Measurements from ENCODE around the gene ZNF655. TPM values are rescaled to one million over a fixed set of nuclear protein-coding genes. Genes with fewer than 3 reads are reported as not detected.
"Not testable (repeated sequence)": the region's sequence is repeated elsewhere in the genome, so short reads cannot be mapped to it uniquely, and the experiment has no call there.

ZNF655 gene
- total RNA-seq, 2 experiments from 2014 or later, result 102 to 103 TPM

DNA sequence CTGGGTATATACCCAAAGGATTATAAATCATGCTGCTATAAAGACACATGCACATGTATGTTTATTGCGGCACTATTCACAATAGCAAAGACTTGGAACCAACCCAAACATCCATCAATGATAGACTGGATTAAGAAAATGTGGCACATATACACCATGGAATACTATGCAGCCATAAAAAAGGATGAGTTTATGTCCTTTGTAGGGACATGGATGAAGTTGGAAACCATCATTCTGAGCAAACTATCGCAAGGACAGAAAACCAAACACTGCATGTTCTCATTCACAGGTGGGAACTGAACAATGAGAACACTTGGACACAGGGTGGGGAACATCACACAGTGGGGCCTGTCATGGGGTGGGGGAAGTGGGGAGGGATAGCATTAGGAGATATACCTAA, 8.9 kb upstream of the ZNF655 start:
- DNase-seq, CTCF ChIA-PET, H3K27me3 Mint-ChIP-seq, POLR2A ChIA-PET, H3K27ac Mint-ChIP-seq, H3K4me3 Mint-ChIP-seq: not testable (repeated sequence)
- H3K4me1 Mint-ChIP-seq, result peaks cover 20% of the 10 kb centered on the region
- H3K36me3 Mint-ChIP-seq (ENCODE audit: low read depth), result peaks cover 43% of the 10 kb centered on the region
- H3K9me3 Mint-ChIP-seq, result peaks cover 13% of the 10 kb centered on the region

DNA sequence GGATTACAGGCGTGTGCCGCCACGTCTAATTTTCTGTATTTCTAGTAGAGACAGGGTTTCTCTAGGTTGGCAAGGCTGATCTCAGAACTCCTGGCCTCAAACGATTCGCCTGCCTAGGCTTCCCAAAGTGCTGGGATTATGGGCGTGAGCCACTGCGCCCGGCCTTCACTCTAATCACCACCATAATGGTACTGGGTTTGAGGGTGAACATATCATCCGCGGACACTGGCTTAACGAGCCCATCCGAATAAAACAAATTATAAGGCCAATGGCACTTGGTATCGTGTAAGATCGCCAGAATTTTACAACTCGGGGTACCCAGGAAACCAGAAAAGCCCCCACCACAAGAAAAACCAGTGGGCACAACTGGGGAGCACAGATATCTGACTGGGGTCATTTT, 7.1 kb upstream of the ZNF655 start:
- no peak for DNase-seq
- peak overlapping the region; percentile 48 for H3K27ac Mint-ChIP-seq
- CTCF ChIA-PET, result interaction anchor here (0.6 kb wide), 1 partner anchor 65 kb away, joined by 3 read pairs; the partner anchor contains the start of gene ZSCAN25
- peak overlapping the region; percentile 79 for H3K4me3 Mint-ChIP-seq
- H3K36me3 Mint-ChIP-seq (ENCODE audit: low read depth), result peaks cover 50% of the 10 kb centered on the region
- no peaks in the 10 kb centered on the region for H3K27me3 Mint-ChIP-seq
- peaks cover 11% of the 10 kb centered on the region for H3K9me3 Mint-ChIP-seq
- peaks cover 26% of the 10 kb centered on the region for H3K4me1 Mint-ChIP-seq
- POLR2A ChIA-PET, result interaction anchor here (1.2 to 1.3 kb wide), 4 partner anchors 47 to 143 kb away, joined by 5 to 25 read pairs (median 10); partner anchors contain the start of genes BUD31, PDAP1, ZKSCAN5 and ZNF394

DNA sequence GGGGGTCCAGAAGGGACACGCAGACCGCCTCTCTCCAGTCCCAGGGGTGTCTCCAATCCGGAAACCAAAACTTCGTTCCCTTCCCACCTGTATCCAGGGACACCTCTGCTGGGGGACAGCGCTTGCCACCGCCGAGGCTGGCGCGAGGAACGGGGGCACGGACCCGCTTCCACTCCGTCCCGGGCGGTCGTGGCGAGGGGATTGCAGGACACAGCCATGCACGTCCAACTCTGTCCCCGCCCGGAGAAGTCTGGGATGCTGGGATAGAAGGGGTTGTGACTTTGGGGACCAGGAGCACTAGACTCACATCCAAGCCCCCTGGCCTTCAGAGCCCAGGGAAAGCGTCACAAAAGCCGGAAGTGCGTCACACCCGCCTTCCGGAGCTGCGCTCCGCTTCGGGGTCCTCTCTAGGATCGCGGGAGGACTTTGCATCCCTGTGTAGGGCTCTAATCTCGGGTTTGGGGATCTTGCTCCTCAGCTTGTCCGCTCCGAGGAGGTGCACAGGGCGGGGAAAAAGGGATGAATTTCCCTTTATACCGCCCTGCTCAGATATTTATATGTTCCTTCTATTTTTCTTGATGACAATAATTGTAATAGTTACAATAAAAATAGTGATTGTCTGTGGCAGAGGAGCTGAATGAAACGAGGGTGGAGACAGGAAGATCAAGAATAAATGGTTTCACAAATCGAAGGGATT, 6.5 kb upstream of the ZNF655 start, which contains the start of gene FAM200A:
Gene FAM200A (minus strand): TSS at position 348 of the 697 bp plus-strand sequence. CDS start 3,707 bp downstream, outside the sequence.
- POLR2A ChIA-PET, result interaction anchor here (0.8 to 1.3 kb wide), 10 partner anchors 9 to 549 kb away, joined by 3 to 25 read pairs (median 3); partner anchors contain the start of genes AP4M1, BUD31, MCM7 and PDAP1
- peak; percentile 86 for DNase-seq
- Mint-ChIP-seq H3K4me1 (peaks cover 28% of the 10 kb centered on the region), H3K27me3 (no peaks in the 10 kb centered on the region), H3K27ac (peak within 1 kb of the TSS; percentile 48), H3K36me3 (ENCODE audit: low read depth) (peaks cover 49% of the 10 kb centered on the region), H3K9me3 (peaks cover 6% of the 10 kb centered on the region), H3K4me3 (peak within 1 kb of the TSS; percentile 79)
- CTCF ChIA-PET, result interaction anchor here (0.6 to 0.7 kb wide), 2 partner anchors 41 to 64 kb away, joined by 3 read pairs; partner anchors contain the start of gene ZSCAN25

DNA sequence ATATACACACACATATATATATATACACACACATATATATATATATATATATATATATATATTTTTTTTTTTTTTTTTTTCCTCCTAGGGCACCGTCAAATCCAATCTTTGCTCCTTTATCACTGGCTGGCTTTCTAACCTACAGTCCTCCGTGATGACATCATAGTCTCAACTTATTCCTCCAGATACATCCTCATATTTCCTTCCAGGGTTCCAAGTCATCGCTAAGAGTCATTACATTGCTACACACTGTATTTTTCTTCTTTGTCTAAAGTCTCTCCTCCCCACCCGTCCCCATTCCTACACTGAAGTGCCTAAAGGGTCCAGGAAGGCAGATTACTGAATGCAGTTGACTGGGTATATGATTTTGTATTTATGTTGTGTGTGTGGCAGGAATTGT, 5.4 kb upstream of the ZNF655 start:
- Mint-ChIP-seq H3K9me3 (peaks cover 4% of the 10 kb centered on the region), H3K27ac (no peak overlapping the region), H3K36me3 (ENCODE audit: low read depth) (peaks cover 58% of the 10 kb centered on the region), H3K4me3 (peak overlapping the region; percentile 1), H3K27me3 (no peaks in the 10 kb centered on the region), H3K4me1 (peaks cover 37% of the 10 kb centered on the region)
- CTCF ChIA-PET, result no interaction called here
- POLR2A ChIA-PET, result interaction anchor here (1.1 kb wide), 1 partner anchor 54 kb away, joined by 3 read pairs; no protein-coding TSS in a partner anchor
- no peak for DNase-seq

DNA sequence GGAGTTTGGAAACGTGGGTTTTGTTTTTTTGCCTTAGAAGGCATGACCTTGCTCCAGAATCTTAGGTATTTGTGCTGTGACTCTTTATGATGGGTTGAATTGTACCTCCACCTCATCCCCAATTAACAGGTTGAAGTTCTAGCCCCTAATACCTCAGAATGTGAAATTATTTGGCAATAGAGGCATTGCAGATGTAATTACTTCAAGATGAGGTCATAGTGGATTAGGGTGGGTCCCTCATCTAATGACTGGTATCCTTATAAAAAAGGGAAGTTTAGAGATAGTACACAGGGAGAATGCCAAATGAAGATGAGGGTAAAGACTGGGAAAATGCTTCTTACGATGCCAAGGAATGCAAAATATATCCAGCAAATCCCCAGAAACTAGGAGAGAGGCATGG, 3.5 kb upstream of the ZNF655 start:
- CTCF ChIA-PET, result no interaction called here
- Mint-ChIP-seq H3K27me3 (no peaks in the 10 kb centered on the region), H3K4me3 (no peak overlapping the region), H3K36me3 (ENCODE audit: low read depth) (peaks cover 59% of the 10 kb centered on the region), H3K4me1 (peaks cover 38% of the 10 kb centered on the region), H3K9me3 (no peaks in the 10 kb centered on the region), H3K27ac (no peak overlapping the region)
- POLR2A ChIA-PET, result no interaction called here
- no peak for DNase-seq

DNA sequence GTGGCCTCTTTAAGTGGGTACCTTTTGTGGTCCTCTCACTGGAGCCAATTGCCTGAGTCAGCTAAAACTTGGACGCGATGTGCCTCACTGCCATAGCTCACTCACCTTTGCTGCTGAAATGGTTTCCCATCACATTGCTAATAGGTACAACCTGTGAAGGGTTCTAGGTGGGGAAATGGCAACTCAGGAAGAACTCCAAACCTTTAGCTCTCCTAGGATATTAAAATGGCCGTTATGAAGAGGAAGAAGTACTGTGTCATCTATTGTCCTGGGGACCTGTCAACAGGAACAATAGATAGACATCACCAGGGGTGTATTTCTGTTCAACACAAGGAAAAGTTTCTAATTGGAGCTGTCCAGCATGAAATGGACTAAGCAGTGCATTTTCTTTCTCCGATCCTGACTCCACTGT, 1.2 kb upstream of the ZNF655 start:
- H3K4me3 Mint-ChIP-seq, result peak overlapping the region; percentile 99
- H3K36me3 Mint-ChIP-seq (ENCODE audit: low read depth), result peaks cover 66% of the 10 kb centered on the region
- peak overlapping the region; percentile 98 for H3K27ac Mint-ChIP-seq
- DNase-seq, result no peak
- no peaks in the 10 kb centered on the region for H3K27me3 Mint-ChIP-seq
- peaks cover 50% of the 10 kb centered on the region for H3K4me1 Mint-ChIP-seq
- ChIA-PET POLR2A (interaction anchor here (1.0 to 6.6 kb wide), 24 partner anchors 10 to 1318 kb away, joined by 3 to 79 read pairs (median 9); partner anchors contain the start of genes ATP5MF, BUD31, MEPCE and PDAP1), CTCF (interaction anchor here (1.6 kb wide), 1 partner anchor 58 kb away, joined by 4 read pairs; no protein-coding TSS in a partner anchor)
- H3K9me3 Mint-ChIP-seq, result no peaks in the 10 kb centered on the region

DNA sequence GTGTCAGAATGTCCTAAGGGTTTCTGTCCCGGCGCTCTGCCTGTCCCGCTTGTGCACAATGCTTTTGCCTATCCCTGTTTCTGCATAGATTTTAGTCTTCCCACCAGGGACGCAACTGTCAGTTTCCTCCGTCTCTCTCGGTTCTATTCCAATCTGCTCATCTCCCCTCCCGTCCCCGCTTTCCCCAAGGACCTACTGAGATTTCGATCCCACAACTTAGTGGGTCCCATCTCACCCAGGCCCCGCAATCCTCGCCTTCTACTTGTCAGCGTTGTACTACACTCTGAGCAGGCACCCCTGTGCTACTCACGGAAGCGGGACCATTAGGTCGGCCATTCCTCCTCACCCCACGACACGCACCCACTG, 519 bp upstream of the ZNF655 start:
- CTCF ChIA-PET, result interaction anchor here (0.6 to 1.6 kb wide), 4 partner anchors 53 to 649 kb away, joined by 3 to 7 read pairs (median 4); partner anchors contain the start of genes BUD31 and ZKSCAN5
- peaks cover 52% of the 10 kb centered on the region for H3K4me1 Mint-ChIP-seq

DNA sequence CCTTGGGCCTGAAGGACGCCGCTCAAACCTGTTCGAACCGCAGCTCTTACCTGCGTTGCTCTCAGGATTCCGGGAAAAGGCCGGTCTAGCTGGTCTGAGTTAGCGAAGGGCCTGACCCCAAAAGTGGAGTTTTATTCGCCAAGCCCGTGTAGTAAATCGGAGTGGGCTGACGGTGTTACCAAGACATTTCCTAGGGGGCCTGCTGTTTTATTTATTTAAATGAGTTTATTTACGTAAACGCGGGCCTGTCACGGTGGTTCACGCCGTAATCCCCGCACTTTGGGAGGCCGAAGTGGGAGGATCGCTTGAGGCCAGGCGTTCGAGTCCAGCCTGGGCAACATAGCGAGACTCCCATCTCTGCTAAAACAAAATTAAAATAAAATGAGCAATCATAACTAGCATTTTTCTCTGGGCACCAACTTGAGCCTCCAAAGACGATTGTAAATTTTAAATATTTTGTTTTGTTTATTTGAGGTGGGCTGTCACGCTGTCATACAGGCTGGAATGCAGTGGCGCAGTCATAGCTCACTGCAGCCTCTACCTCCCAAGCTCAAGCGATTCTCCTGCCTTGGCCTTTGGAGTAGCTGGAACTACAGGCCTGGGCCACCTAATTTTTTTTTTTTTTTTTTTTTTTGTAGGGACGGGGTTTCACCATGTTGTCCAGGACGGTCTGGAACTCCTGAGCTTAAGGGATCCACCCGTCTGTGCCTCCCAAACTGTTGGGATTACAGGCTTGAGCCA, 903 bp downstream of the ZNF655 start:
- Mint-ChIP-seq H3K36me3 (ENCODE audit: low read depth) (peaks cover 73% of the 10 kb centered on the region), H3K9me3 (no peaks in the 10 kb centered on the region), H3K27ac (peak overlapping the region; percentile 98), H3K4me3 (peak overlapping the region; percentile 99), H3K27me3 (no peaks in the 10 kb centered on the region), H3K4me1 (peaks cover 56% of the 10 kb centered on the region)
- ChIA-PET POLR2A (interaction anchor here (1.2 to 6.6 kb wide), 22 partner anchors 21 to 870 kb away, joined by 3 to 79 read pairs (median 10); partner anchors contain the start of genes AP4M1, ARPC1B, BUD31 and MCM7), CTCF (interaction anchor here (1.0 to 1.5 kb wide), 3 partner anchors 12 to 150 kb away, joined by 3 to 7 read pairs (median 3); partner anchors contain the start of genes BUD31 and ZKSCAN5)
- DNase-seq, result no peak

More for the DNA sequence above, 519 bp upstream of the ZNF655 start:
- POLR2A ChIA-PET, result interaction anchor here (0.6 to 6.6 kb wide), 37 partner anchors 9 to 1587 kb away, joined by 3 to 79 read pairs (median 6); partner anchors contain the start of genes AP4M1, ARPC1B, ATP5MF and BUD31
- Mint-ChIP-seq H3K27ac (peak overlapping the region; percentile 98), H3K9me3 (no peaks in the 10 kb centered on the region), H3K4me3 (peak overlapping the region; percentile 99), H3K27me3 (no peaks in the 10 kb centered on the region), H3K36me3 (ENCODE audit: low read depth) (peaks cover 73% of the 10 kb centered on the region)
- no peak for DNase-seq

DNA sequence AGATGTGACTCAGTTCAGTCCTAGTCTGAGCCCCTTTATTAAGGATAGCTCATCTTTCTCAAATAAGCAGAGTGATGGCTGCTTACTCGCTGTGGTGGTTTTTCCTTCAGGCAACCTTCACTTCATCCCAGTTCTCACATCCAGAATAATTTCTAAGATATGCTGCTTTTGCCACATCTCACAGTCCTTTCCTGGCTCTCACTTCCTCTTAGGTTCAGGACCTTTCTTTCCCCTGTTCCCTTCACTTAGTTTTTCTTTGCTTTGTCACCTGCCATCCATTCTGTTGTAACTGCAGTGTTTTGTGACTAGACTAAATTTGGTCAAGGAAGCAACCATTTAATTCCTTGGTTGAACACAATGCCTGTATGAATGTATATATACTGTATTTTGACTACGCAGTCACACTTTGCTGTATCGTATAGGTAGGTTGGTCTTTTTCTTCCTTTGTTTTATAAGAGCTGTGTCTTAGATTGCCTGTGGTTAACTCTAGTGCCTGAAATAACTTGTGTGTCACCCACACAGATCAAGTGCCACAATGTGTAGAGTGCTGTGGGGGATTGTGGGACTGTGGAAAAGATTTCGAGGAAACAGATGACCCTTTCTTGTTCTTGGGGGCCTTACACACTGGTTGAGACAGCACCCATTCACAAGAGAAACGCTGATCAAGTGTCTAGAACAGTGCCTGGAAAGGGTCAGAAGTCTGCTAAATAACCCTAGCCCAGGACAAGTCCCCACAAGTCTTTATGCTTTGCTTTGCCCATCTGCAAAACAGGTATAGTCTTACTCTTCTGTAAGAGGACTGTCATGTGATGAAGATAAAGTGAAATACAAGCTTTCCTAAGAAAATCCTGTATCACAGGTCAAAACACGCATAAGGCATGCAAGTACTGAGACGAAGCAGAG, 2.6 kb downstream of the ZNF655 start:
- Mint-ChIP-seq H3K4me3 (peak overlapping the region; percentile 44), H3K36me3 (ENCODE audit: low read depth) (peaks cover 77% of the 10 kb centered on the region), H3K27ac (peak overlapping the region; percentile 22), H3K4me1 (peaks cover 56% of the 10 kb centered on the region), H3K27me3 (no peaks in the 10 kb centered on the region), H3K9me3 (no peaks in the 10 kb centered on the region)
- DNase-seq, result no peak
- CTCF ChIA-PET, result no interaction called here
- POLR2A ChIA-PET, result interaction anchor here (1.3 to 6.6 kb wide), 2 partner anchors 9 to 55 kb away, joined by 3 to 70 read pairs; partner anchors contain the start of genes FAM200A and ZKSCAN5

DNA sequence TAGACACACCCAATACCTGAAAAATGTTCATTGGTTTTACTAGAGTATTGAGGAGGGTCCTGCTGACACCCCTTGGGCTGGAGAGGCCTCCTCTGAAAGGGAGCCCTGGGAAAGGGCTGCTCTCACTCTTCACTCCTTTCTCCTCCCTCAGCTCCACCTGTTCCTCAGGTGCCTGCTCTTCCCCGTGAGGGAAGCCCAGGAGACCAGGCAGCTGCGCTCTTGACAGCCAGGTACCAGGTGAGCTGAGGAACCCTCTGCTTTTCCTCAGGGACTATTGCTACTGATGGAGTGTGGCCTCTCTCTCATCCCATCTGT, 3.3 kb downstream of the ZNF655 start:
- H3K36me3 Mint-ChIP-seq (ENCODE audit: low read depth), result peaks cover 76% of the 10 kb centered on the region
- DNase-seq, result no peak
- peaks cover 53% of the 10 kb centered on the region for H3K4me1 Mint-ChIP-seq
- POLR2A ChIA-PET, result interaction anchor here (6.6 kb wide), 1 partner anchor 55 kb away, joined by 70 read pairs; the partner anchor contains the start of gene ZKSCAN5
- no peaks in the 10 kb centered on the region for H3K9me3 Mint-ChIP-seq
- no peak overlapping the region for H3K4me3 Mint-ChIP-seq
- no peak overlapping the region for H3K27ac Mint-ChIP-seq
- CTCF ChIA-PET, result no interaction called here
- H3K27me3 Mint-ChIP-seq, result no peaks in the 10 kb centered on the region

DNA sequence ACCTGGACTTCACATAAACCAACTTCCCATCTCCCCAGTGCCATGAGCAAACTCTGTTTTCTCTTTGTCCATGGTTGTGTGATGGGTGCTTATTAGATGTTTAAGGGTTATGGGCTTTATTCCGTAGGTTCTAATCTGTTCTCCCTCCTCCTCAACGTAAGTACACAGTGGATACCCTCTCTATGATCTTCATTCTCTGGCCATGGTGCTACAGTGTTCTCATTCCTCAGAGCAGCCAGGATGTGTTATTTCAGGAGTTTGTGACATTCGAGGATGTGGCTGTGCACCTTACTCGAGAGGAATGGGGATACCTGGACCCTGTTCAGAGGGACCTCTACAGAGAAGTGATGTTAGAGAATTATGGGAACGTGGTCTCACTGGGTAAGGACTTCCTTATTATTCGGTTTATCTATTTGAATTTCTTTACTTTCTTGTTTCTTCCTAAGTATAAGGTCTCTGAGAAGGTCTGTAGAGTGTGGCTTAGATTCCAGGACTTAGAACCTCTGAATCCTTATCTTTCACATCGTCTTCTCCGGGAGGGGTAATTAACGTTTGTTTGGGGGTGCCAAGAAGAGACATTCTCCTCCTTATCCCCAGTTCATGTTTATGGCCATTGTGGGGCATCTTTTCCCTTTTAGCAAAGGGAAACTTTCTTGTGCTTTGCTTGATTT, 3.8 kb downstream of the ZNF655 start:
- POLR2A ChIA-PET, result interaction anchor here (1.7 to 6.6 kb wide), 3 partner anchors 10 to 62 kb away, joined by 6 to 70 read pairs (median 7); partner anchors contain the start of genes ZKSCAN5 and ZNF394
- Mint-ChIP-seq H3K9me3 (no peaks in the 10 kb centered on the region), H3K4me3 (no peak overlapping the region), H3K4me1 (peaks cover 48% of the 10 kb centered on the region), H3K27ac (peak overlapping the region; percentile 53), H3K27me3 (no peaks in the 10 kb centered on the region), H3K36me3 (ENCODE audit: low read depth) (peaks cover 70% of the 10 kb centered on the region)
- no peak for DNase-seq
- CTCF ChIA-PET, result no interaction called here

All from activated CD4-positive, alpha-beta memory T cell treated with anti-CD3 and anti-CD28 coated beads, Interleukin-2, amount 10 ng/mL, durations not matched to agents 7 days and 5 days (primary cell).